GM19397 (cell line): ENCODE results near the gene POLR3A.

Experiments
- ATAC-seq: cut with Tn5 transposase; IDR thresholded peaks from one replicate; pipeline ENCODE4 v1.9.1; 2021; ENCODE audit warnings: mild to moderate bottlenecking, moderate library complexity; ENCODE audit not compliant: unreplicated experiment

The POLR3A gene

GRCh38 chr10:77983384-77984341, 45.7 kb downstream of the POLR3A start:
- no peak for ATAC-seq

GRCh38 chr10:77981281-77981680, 48.0 kb downstream of the POLR3A start:
- ATAC-seq, result no peak

GRCh38 chr10:77979221-77979620, 50.1 kb downstream of the POLR3A start:
- no peak for ATAC-seq

- ATAC-seq, result no peak
Measured at GRCh38 chr10:77978360-77978759, 51.0 kb downstream of the POLR3A start.

- ATAC-seq, result no peak
Measured at GRCh38 chr10:77977934-77978333, 51.4 kb downstream of the POLR3A start.

- no peak for ATAC-seq
Measured at GRCh38 chr10:77977016-77977415, 52.3 kb downstream of the POLR3A start.

GRCh38 chr10:77975086-77975666, 54.1 kb downstream of the POLR3A start:
- no peak for ATAC-seq

GRCh38 chr10:77974396-77975074, 54.8 kb downstream of the POLR3A start:
- ATAC-seq, result no peak

- ATAC-seq, result no peak
Measured at GRCh38 chr10:77973276-77973675, 56.0 kb downstream of the POLR3A start.

GRCh38 chr10:77972148-77972547, 57.2 kb downstream of the POLR3A start:
- ATAC-seq, result no peak

GRCh38 chr10:77971804-77972144, 57.5 kb downstream of the POLR3A start:
- no peak for ATAC-seq

- ATAC-seq, result no peak
Measured at GRCh38 chr10:77970869-77971803, 58.2 kb downstream of the POLR3A start.

GRCh38 chr10:77969114-77969513, 60.2 kb downstream of the POLR3A start:
- no peak for ATAC-seq

GRCh38 chr10:77967611-77968022, 61.7 kb downstream of the POLR3A start:
- no peak for ATAC-seq

- no peak for ATAC-seq
Measured at GRCh38 chr10:77965294-77965693, 64.0 kb downstream of the POLR3A start.

GRCh38 chr10:77964811-77965210, 64.5 kb downstream of the POLR3A start:
- no peak for ATAC-seq

GRCh38 chr10:77963901-77964300, 65.4 kb downstream of the POLR3A start:
- no peak for ATAC-seq

- ATAC-seq, result no peak
Measured at GRCh38 chr10:77962350-77963146, 66.8 kb downstream of the POLR3A start.

GRCh38 chr10:77961668-77962067, 67.6 kb downstream of the POLR3A start:
- no peak for ATAC-seq

- no peak for ATAC-seq
Measured at GRCh38 chr10:77960829-77961329, 68.4 kb downstream of the POLR3A start.
